ENCODE results near the gene GPX3. TPM values are rescaled to one million over a fixed set of nuclear protein-coding genes. Genes with fewer than 3 reads are reported as not detected.
A peak's percentile ranks its signal among the peaks of the same experiment; 100 is the strongest.

Gene GPX3
- total RNA-seq, 6 experiments from 2014 or later, result 192 to 869 (median 343) TPM

DNA sequence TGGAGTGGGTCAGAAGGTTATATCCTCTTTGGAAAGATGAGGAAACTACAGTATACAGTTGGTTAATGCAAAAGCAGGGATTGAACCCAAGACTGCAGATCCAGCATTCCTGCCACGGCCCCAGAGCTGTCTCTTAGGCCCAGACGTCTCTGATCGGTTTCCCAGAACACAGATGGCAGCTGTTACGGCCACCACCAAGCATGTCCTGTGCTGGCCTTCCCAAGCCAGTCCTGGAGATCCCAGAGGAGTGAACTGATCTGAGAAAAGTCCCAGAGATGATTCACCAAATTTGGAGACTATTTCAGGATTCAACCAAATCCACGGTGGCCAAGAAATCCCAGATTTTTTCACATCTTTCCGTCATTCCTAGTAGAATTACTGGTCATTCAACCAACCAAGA is 40.4 kb downstream of the GPX3 start:
- 90% methylated on average over 2 of the region's 6 CpGs for WGBS (ENCODE audit: insufficient coverage, low coverage, low lambda C conversion rate, missing lambda C conversion rate)

DNA sequence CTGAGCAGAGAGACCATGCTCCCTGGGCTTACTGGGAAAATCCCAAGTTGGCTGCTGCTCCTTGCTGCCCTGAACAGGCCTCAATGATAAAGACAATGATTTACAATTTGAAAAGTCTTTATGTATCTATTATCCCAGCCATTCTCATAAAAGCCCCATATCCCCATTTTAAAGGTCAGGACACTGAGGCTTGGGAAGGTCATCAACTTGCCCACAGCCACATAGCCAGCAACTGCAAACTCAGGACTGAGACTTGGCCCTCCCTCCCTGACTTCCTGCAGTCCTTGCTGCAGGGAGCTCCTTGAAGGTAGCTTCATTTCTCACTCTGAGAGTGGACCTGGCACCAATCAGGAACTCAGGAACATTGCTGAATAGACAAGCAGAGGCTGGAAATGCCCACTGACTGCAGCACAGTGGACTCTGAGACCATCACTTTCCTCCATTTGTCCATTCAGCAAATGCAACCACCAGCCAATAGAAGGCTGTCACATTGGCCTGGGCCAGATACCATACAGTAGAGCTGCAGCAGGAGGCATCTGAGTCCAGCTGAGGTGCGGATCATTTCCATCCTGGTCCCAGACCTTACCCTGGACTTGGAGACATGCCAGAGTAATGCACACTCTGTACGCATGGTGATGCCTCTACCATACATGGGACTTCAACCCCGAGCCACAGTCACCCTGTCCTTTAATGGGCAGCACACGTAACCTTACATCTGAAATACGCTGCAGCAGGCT is 42.2 kb downstream of the GPX3 start:
- DNase-seq (no peak), ATAC-seq (no peak)
- Histone ChIP-seq H3K36me3 (peaks cover 0 to 40% (median 16%) of the 10 kb centered on the region in 4 donors), H3K27me3 (no peaks in the 10 kb centered on the region), H3K9me3 (no peaks in the 10 kb centered on the region), H3K27ac (peak overlapping the region in 2 of 3 donors; percentile 21 to 61), H3K4me3 (no peak overlapping the region), H3K4me1 (peaks cover 0 to 51% (median 17%) of the 10 kb centered on the region in 4 donors)
- intact Hi-C loops (cut with DNase I), result no loop called here
- TF ChIP-seq POLR2A (IDR thresholded peaks at IDR 0.05), result no peak
- TF ChIP-seq, protein P1, sequence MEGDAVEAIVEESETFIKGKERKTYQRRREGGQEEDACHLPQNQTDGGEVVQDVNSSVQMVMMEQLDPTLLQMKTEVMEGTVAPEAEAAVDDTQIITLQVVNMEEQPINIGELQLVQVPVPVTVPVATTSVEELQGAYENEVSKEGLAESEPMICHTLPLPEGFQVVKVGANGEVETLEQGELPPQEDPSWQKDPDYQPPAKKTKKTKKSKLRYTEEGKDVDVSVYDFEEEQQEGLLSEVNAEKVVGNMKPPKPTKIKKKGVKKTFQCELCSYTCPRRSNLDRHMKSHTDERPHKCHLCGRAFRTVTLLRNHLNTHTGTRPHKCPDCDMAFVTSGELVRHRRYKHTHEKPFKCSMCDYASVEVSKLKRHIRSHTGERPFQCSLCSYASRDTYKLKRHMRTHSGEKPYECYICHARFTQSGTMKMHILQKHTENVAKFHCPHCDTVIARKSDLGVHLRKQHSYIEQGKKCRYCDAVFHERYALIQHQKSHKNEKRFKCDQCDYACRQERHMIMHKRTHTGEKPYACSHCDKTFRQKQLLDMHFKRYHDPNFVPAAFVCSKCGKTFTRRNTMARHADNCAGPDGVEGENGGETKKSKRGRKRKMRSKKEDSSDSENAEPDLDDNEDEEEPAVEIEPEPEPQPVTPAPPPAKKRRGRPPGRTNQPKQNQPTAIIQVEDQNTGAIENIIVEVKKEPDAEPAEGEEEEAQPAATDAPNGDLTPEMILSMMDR (IDR thresholded peaks at IDR 0.05), result no peak
- 90% methylated on average over 2 of the region's 5 CpGs for WGBS (ENCODE audit: insufficient coverage, low coverage, low lambda C conversion rate, missing lambda C conversion rate)

More for the DNA sequence above, 40.4 kb downstream of the GPX3 start:
- Histone ChIP-seq H3K27me3 (no peaks in the 10 kb centered on the region), H3K4me1 (peaks cover 0 to 49% (median 17%) of the 10 kb centered on the region in 4 donors), H3K4me3 (no peak overlapping the region), H3K27ac (peak overlapping the region; percentile 50 to 74 (median 59)), H3K36me3 (peaks cover 0 to 47% (median 23%) of the 10 kb centered on the region in 4 donors), H3K9me3 (no peaks in the 10 kb centered on the region)
- ATAC-seq, result no peak
- intact Hi-C loops (cut with DNase I), result no loop called here
- TF ChIP-seq, protein P1 (IDR thresholded peaks at IDR 0.05), result no peak
- TF ChIP-seq POLR2A (IDR thresholded peaks at IDR 0.05), result no peak
- DNase-seq, result no peak

DNA sequence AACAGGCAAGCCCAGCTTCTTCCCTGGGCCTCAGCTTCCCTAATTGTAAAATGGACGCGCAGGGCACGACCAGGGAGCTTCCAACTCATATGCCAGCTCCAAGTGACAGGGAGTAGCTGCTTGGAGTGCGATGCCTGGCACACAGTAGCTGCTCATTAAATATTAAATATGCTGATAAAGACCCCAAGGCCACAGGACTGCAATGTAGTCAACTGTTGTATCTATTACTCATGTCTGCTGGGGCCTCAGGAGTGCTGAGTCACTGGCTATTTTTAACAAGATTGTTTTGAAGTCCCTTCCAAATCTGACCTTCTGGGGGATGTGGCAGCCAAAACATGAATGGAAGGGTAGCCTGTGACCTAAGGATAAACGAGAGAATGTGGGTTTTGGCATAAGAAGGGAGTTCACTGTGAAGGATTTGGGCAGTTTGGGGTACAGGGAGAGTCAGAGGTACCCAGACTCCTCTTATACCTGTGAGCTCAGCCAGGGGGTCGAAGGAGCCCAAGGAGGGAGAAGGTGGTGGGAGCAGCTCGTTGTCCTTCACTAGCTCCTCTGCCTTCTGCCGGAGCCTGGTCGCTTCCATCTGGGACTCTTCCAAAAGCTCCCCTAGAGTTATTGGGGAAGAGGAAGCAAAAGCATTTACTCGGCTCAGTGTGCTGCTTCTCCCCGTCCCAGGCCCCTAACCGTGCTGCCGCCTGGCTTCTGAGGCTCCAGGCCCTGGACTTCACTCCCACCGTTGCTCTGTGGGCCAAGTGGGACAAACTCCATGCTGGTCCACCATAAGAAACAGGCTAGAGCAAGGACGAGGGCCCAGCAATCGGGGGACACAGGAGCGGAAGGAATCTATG is 43.0 kb downstream of the GPX3 start:
- DNase-seq (no peak), ATAC-seq (peak in 1 of 4 donors; percentile 44)
- no peaks in the 10 kb centered on the region for H3K9me3 ChIP-seq
- H3K4me1 ChIP-seq, result peaks cover 0 to 56% (median 20%) of the 10 kb centered on the region in 4 donors
- 73% methylated on average over 5 of the region's 17 CpGs for WGBS (ENCODE audit: insufficient coverage, low coverage, low lambda C conversion rate, missing lambda C conversion rate)
- intact Hi-C loops (cut with DNase I), result no loop called here
- H3K27me3 ChIP-seq, result no peaks in the 10 kb centered on the region
- peaks cover 0 to 35% (median 15%) of the 10 kb centered on the region in 4 donors for H3K36me3 ChIP-seq
- H3K4me3 ChIP-seq, result no peak overlapping the region
- H3K27ac ChIP-seq, result peak overlapping the region; percentile 19 to 61 (median 21)
- TF ChIP-seq, protein P1 (IDR thresholded peaks at IDR 0.05), result no peak
- TF ChIP-seq POLR2A (IDR thresholded peaks at IDR 0.05), result no peak

DNA sequence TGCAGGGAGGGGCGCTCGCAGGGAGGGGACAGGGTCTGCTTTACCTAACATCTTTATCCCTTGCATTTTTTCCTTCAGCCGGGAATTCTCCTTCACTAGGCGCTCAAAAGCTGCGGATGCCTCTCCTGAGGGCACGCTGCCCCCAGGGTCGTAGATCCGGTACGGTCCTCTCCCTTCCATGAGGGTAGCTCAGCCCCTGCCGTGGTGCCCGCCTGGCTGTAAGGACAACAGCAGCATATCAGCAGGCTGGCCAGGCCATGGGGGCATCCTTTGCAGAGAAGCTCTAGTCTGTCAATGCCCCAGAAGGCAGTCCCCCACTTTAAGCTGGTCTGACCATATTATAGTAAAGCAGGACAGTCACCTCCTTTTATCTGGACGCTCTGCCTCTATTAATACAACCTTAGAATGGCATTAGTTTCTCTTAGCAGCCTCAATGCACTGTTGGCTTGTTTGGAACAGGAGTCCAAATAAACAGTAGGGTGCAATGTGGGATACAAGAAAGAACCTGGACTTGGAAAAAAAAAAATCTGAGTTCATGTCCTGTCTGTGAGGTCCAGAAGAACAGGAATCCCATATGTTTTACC is 44.6 kb downstream of the GPX3 start:
- Histone ChIP-seq H3K4me1 (peaks cover 0 to 62% (median 23%) of the 10 kb centered on the region in 4 donors), H3K27ac (no peak overlapping the region), H3K4me3 (no peak overlapping the region), H3K9me3 (no peaks in the 10 kb centered on the region), H3K36me3 (peaks cover 0 to 29% (median 8%) of the 10 kb centered on the region in 4 donors), H3K27me3 (no peaks in the 10 kb centered on the region)
- intact Hi-C loops (cut with DNase I), result no loop called here
- WGBS (ENCODE audit: insufficient coverage, low coverage, low lambda C conversion rate, missing lambda C conversion rate), result 100% methylated on average over 4 of the region's 12 CpGs
- no peak for ATAC-seq
- TF ChIP-seq, protein P1 (IDR thresholded peaks at IDR 0.05), result no peak
- TF ChIP-seq POLR2A (IDR thresholded peaks at IDR 0.05), result no peak
- no peak for DNase-seq
